Fibroblast of the aortic adventitia (primary cell): ENCODE measurements around the gene EFEMP1. TPM values are rescaled to one million over a fixed set of nuclear protein-coding genes. Genes with fewer than 3 reads are reported as not detected.

Source experiments
- DNase-seq: peaks from one replicate; pipeline ENCODE4 v3.0.0-alpha.2; 2010; ENCODE audit warnings: low read depth
- H3K4me3 ChIP-seq: 2 replicates; pipeline ENCODE4 v1.5.1; 2011; ENCODE audit warnings: low read depth, mild to moderate bottlenecking, control low read depth, low read length, moderate library complexity
- total RNA-seq: library from RNA; depleted of rRNA; stranded (reverse); fragments of >200 nt; gene quantifications from 2 replicates; pipeline ENCODE4 v1.2.3, GENCODE V29; 2012; ENCODE audit warnings: low replicate concordance
- TF ChIP-seq, protein P1 (sequence below): IDR thresholded peaks from 2 replicates; pipeline ENCODE4 v1.5.1; 2011; ENCODE audit warnings: mild to moderate bottlenecking, low read length, control low read depth, inconsistent platforms; ENCODE audit not compliant: insufficient read depth

EFEMP1 gene
- total RNA-seq, 1 donor, result 652 TPM

DNA sequence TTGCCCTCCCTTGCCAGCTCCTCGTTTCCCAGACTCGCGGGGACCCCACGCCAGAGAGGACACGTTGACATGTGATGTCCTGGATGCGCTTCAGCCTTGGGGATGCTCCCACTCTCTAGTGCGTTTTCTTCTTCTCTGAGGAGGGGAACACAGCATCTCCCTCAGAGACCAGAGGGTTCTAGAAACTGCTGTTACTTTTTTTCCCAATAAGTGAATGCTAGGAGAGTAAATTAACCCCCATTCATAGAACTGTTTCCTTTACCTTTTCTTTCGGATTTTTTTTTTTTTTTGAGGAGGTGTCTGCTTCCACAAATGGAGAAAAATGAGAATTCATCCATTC is 370 bp upstream of the EFEMP1 start:
- DNase-seq, result no peak
- TF ChIP-seq, protein P1, sequence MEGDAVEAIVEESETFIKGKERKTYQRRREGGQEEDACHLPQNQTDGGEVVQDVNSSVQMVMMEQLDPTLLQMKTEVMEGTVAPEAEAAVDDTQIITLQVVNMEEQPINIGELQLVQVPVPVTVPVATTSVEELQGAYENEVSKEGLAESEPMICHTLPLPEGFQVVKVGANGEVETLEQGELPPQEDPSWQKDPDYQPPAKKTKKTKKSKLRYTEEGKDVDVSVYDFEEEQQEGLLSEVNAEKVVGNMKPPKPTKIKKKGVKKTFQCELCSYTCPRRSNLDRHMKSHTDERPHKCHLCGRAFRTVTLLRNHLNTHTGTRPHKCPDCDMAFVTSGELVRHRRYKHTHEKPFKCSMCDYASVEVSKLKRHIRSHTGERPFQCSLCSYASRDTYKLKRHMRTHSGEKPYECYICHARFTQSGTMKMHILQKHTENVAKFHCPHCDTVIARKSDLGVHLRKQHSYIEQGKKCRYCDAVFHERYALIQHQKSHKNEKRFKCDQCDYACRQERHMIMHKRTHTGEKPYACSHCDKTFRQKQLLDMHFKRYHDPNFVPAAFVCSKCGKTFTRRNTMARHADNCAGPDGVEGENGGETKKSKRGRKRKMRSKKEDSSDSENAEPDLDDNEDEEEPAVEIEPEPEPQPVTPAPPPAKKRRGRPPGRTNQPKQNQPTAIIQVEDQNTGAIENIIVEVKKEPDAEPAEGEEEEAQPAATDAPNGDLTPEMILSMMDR, result no peak
- peak overlapping the region; percentile 95 for H3K4me3 ChIP-seq

DNA sequence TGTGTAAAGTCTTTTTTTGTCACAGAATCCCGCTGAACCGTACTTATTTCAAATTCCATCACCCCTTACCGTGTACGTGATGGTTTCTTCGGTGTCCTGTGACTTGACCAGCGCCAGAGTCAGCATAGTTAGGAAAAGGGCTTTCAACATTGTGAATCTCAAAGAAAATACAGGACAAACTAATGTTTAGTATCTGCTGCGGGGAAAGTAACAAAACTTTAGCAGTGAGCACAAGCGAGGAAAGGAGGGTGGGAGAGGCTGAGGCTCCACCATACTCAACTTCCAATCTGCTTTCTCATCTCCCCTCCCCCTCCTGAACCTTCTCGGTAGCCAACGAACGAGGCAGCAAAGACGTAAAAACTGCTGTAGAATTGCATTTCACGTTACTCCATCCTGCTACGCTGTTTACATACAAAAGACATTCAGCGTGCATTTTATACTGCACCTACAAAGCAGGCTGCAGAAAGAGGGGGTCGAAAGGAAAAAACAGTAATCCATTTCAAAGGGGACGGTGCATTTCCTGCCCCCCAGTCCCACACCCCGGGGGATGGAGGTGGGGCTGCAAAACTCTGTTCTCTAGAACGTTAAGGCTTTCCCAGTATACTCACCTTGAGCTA is 1.2 kb downstream of the EFEMP1 start:
- TF ChIP-seq, protein P1, result no peak
- H3K4me3 ChIP-seq, result peak overlapping the region; percentile 95
- peak; percentile 75 for DNase-seq

DNA sequence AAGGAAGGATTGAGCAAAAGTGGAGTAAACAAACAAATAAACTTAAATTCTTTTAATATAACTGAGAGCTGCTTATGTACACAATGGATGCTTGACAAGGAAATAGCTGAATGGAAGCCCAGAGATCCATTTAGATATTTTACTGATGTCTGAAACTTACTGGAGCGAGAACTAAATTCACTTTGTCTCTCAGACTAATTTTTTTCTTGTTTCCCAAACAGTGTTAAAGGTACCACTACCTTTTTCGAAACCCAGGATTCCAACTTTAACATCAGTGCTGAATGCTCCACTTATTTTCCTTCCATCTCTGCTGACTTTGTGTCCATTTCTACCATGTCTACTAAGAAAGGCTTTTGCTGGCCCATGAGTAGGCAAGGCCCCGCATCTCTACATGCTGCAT is 4.0 kb downstream of the EFEMP1 start:
- TF ChIP-seq, protein P1, result no peak
- H3K4me3 ChIP-seq, result peak overlapping the region; percentile 26
- no peak for DNase-seq

DNA sequence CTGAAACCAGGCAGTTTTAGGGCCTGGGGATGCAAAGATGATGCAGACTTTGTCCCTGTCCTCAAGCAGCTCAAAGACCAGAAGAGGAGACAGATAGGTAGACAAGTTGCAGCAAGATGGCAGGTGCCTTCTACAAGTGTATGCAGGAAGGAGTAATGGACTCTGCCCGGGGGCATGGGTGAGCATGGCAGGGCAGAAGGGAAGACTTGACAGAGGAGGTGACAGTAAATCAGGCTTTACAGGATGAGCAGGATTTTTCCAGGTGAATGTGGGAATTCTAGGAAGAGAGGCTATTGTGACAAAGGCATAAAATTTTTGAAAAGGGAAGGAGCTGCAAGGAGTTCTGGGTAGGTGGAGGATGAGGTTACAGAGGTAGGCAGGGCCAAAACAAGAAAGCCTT is 4.7 kb downstream of the EFEMP1 start:
- no peak for DNase-seq
- TF ChIP-seq, protein P1, result no peak
- peak overlapping the region; percentile 11 for H3K4me3 ChIP-seq

DNA sequence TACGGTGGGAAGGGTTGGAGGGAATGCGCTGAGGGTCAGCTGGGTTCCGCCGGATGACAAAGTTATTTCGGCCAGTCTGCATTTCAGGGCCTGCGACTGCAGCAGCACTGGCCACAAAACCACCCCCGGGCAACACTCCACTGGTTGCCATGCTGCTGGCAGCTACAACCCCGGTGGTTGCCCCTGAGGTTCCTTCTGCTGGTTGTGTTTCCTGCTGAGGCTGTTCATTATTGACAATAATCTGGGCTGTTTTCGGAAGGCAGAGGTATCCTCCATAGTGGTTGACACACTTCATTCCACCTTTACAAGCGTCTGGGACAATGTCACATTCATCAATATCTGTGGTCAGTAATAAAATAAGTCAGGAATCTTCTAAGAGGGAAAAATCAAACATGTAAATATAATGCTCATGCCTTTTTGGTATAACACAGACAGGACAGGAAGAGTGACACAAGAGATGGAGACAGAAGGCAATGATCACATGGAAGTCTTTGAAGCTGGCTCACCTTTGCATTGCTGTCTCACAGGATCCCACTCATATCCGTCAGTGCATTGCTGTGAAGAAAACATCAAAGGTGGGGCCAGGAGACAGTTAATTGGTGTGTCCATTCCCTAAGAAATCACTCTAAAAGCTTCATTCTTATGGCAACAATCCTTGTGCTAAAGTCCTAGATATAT is 5.7 kb downstream of the EFEMP1 start:
- peak overlapping the region; percentile 18 for H3K4me3 ChIP-seq
- TF ChIP-seq, protein P1, result no peak
- DNase-seq, result no peak

DNA sequence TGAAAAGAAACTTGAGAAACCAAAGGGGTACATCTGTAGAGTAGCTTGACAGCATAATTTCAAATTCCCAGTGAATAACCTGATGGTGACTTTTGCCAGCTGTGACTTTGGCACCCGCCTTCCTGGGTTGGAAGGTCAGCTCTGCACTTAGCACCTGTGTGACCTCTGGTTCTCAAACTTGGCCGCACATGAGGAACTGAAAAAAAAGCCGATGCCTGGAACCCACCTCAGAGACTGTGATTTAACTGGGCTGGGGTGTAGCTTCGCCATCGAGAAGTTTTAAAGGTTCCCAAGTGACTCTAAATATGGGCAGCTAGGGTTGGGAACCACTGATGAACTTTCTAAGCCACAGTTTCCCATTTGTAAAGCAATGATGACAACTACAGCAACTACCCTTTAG is 6.5 kb downstream of the EFEMP1 start:
- H3K4me3 ChIP-seq, result peak overlapping the region; percentile 34
- no peak for DNase-seq
- TF ChIP-seq, protein P1, result no peak

DNA sequence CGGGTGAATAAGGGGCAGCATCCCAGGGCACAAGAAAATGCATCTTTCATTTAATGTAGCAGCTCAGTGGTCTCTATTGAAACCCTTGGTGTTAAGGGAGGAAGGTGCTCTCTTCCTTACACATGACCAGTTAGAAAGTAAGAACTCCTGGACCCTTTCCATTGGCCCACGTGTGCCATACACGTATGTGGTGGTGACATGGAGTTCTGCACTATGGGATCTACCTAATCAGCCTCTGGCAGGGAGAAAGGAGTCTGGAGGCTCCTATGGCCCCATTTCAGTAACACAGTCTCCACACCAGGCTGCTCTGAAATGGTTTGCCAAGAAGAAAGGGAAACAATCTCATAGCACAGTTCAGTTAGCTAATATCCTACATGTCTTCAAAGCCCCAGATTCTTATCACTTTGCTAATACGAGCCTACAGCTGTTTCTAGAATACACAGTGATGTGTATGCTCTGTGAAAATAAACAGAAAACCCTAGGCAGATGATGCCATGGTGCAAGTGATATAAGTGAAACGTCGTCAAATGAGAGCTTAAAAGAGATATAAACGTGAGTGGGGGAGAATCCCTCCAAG is 7.0 kb downstream of the EFEMP1 start:
- peak; percentile 47 for DNase-seq
- TF ChIP-seq, protein P1, result no peak
- H3K4me3 ChIP-seq, result peak overlapping the region; percentile 34
